HCT116 (cell line): ENCODE measurements around the gene EHBP1. TPM values are rescaled to one million over a fixed set of nuclear protein-coding genes. Genes with fewer than 3 reads are reported as not detected.

Experiments used
- ATAC-seq: fragments of 200-7000 bp; cut with Tn5 transposase; 2 replicates; pipeline ENCODE4 v1.9.1; 2020; ENCODE audit warnings: mild to moderate bottlenecking, moderate library complexity
- BruUV-seq: library from RNA; stranded (reverse); fragments of 400-500 nt; replicated peaks from 2 replicates; lab custom pipeline; 2021; lab: Mats Ljungman, UMichigan
- CTCF ChIA-PET: fragments of 300-600 bp; sonication (Branson Sonifier 250); formaldehyde crosslinking; loops from one replicate; lab custom pipeline; 2021; ENCODE audit warnings: antibody characterized with exemption; lab: Charles Lee
- POLR2A ChIA-PET: fragments of 300-600, 350-600 bp; sonication (Branson Sonifier 250); formaldehyde crosslinking; loops from one replicate; lab custom pipeline; 2021; ENCODE audit warnings: antibody characterized with exemption; lab: Charles Lee
- RAD21 ChIA-PET, 2 experiments: fragments of 300-600 bp; sonication (Branson Sonifier 250); formaldehyde crosslinking; loops; one replicate each; lab custom pipeline; 2023; ENCODE audit warnings: low total read pairs in 2 of 2; ENCODE audit not compliant: uncharacterized antibody in 2 of 2, unreplicated experiment in 2 of 2, low non-redundant PET in 1 of 2; lab: Charles Lee
- DNase-seq: peaks from one replicate; pipeline ENCODE4 v3.0.0-alpha.2; 2010; ENCODE audit warnings: low read depth, low spot score
- H2AFZ ChIP-seq: fragments of 200-600 bp; shearing (Covaris generic), sonication (generic); 2 replicates; pipeline ENCODE4 v1.6.1; 2017; ENCODE audit warnings: low read depth, mixed run types, mixed read lengths, antibody characterized with exemption, low read length; ENCODE audit not compliant: poor library complexity, severe bottlenecking
- H3K27ac ChIP-seq: 2 replicates; pipeline ENCODE4 v1.5.1; 2012; ENCODE audit warnings: low read depth, low read length
- H3K27me3 ChIP-seq: fragments of 200-600 bp; sonication (generic); 2 replicates; pipeline ENCODE4 v1.6.1; 2016; ENCODE audit warnings: mixed run types, low read length, mixed read lengths; ENCODE audit not compliant: insufficient read depth
- H3K36me3 ChIP-seq, 2 experiments: fragments of 200-500 bp in 1 of 2; fragments of 200-600 bp in 1 of 2; sonication (Bioruptor generic) in 1 of 2; sonication (generic) in 1 of 2; 2 replicates each; pipeline versions ENCODE4 v1.5.1 to v1.6.1; 2014 to 2016; ENCODE audit warnings: low read length in 2 of 2, inconsistent platforms in 1 of 2, mixed read lengths in 1 of 2, mixed run types in 1 of 2; ENCODE audit not compliant: insufficient read depth in 2 of 2, control insufficient read depth in 1 of 2
- H3K4me1 ChIP-seq, 2 experiments: fragments of 200-600 bp in 1 of 2; sonication (generic) in 1 of 2; 2 replicates each; pipeline versions ENCODE4 v1.5.1 to v1.6.1; 2012 to 2017; ENCODE audit warnings: low read length in 2 of 2, inconsistent platforms in 1 of 2, mild to moderate bottlenecking in 1 of 2, mixed read lengths in 1 of 2, mixed run types in 1 of 2, moderate library complexity in 1 of 2; ENCODE audit not compliant: insufficient read depth in 2 of 2, control insufficient read depth in 1 of 2
- H3K4me2 ChIP-seq: fragments of 200-600 bp; sonication (generic); 2 replicates; pipeline ENCODE4 v1.6.1; 2017; ENCODE audit warnings: mixed run types, low read length, mixed read lengths
- H3K4me3 ChIP-seq, 2 experiments: fragments of 200-600 bp in 1 of 2; sonication (generic) in 1 of 2; replicated peaks in 1 of 2; 2 replicates each; pipeline ENCODE4 v1.5.1; 2011 to 2016; ENCODE audit warnings: low read length in 2 of 2, control low read depth in 1 of 2, low read depth in 1 of 2, mild to moderate bottlenecking in 1 of 2, mixed read lengths in 1 of 2, mixed run types in 1 of 2
- H3K79me2 ChIP-seq: fragments of 200-600 bp; sonication (generic); 2 replicates; pipeline ENCODE4 v1.6.1; 2017; ENCODE audit warnings: mild to moderate bottlenecking, mixed run types, low read length, moderate library complexity, mixed read lengths; ENCODE audit not compliant: insufficient read depth
- H3K9ac ChIP-seq: fragments of 200-600 bp; sonication (generic); 2 replicates; pipeline ENCODE4 v1.6.1; 2016; ENCODE audit warnings: low read length, mixed read lengths
- H3K9me2 ChIP-seq: fragments of 200-600 bp; sonication (generic), shearing (Covaris generic); 2 replicates; pipeline ENCODE4 v1.6.1; 2017; ENCODE audit warnings: mixed run types, mild to moderate bottlenecking, moderate library complexity; ENCODE audit not compliant: insufficient read depth
- H3K9me3 ChIP-seq, 2 experiments: fragments of 200-500 bp in 1 of 2; fragments of 200-600 bp in 1 of 2; sonication (Bioruptor generic) in 1 of 2; sonication (generic) in 1 of 2; 2 replicates each; pipeline ENCODE4 v1.6.1; 2014 to 2017; ENCODE audit warnings: low read length in 2 of 2, mixed read lengths in 2 of 2, inconsistent platforms in 1 of 2, low read depth in 1 of 2, mild to moderate bottlenecking in 1 of 2, mixed run types in 1 of 2, moderate library complexity in 1 of 2; ENCODE audit not compliant: control insufficient read depth in 1 of 2, insufficient read depth in 1 of 2
- H4K20me1 ChIP-seq: fragments of 200-600 bp; sonication (generic), shearing (Covaris generic); 2 replicates; pipeline ENCODE4 v1.6.1; 2017; ENCODE audit warnings: mixed run types, mild to moderate bottlenecking, moderate library complexity; ENCODE audit not compliant: insufficient read depth
- CBX3 ChIP-seq: IDR thresholded peaks from 2 replicates; pipeline ENCODE4 v1.6.1; 2012; ENCODE audit warnings: low read depth
- EGR1 ChIP-seq: IDR thresholded peaks from 2 replicates; pipeline ENCODE4 v1.6.1; 2012; ENCODE audit warnings: low read depth
- ELF1 ChIP-seq: IDR thresholded peaks from 2 replicates; pipeline ENCODE4 v1.6.1; 2012; ENCODE audit warnings: low read depth, borderline replicate concordance
- EZH2 ChIP-seq: fragments of 200-600 bp; sonication (generic); IDR thresholded peaks from 2 replicates; pipeline ENCODE4 v1.6.1; 2017; ENCODE audit warnings: antibody characterized with exemption, mixed run types
- EZH2phosphoT487 ChIP-seq: fragments of 200-600 bp; IDR thresholded peaks from 2 replicates; pipeline ENCODE4 v1.6.1; 2018; ENCODE audit warnings: antibody characterized with exemption, borderline replicate concordance
- FOSL1 ChIP-seq: IDR thresholded peaks from 2 replicates; pipeline ENCODE4 v1.6.1; 2012; ENCODE audit warnings: low read depth
- JUND ChIP-seq: IDR thresholded peaks from 2 replicates; pipeline ENCODE4 v1.6.1; 2012
- POLR2A ChIP-seq: IDR thresholded peaks from 2 replicates; pipeline ENCODE4 v1.7.0; 2011; ENCODE audit warnings: borderline replicate concordance; ENCODE audit not compliant: insufficient read depth, insufficient read length; ENCODE audit errors: extremely low read depth
- POLR2AphosphoS5 ChIP-seq: IDR thresholded peaks from 2 replicates; pipeline ENCODE4 v1.6.1; 2011; ENCODE audit warnings: mild to moderate bottlenecking, low read depth, low read length, moderate library complexity
- RAD21 ChIP-seq: IDR thresholded peaks from 2 replicates; pipeline ENCODE4 v1.6.1; 2012; ENCODE audit warnings: low read depth, mild to moderate bottlenecking
- SIN3A ChIP-seq: IDR thresholded peaks from 2 replicates; pipeline ENCODE4 v1.6.1; 2012; ENCODE audit warnings: low read depth
- SRF ChIP-seq: IDR thresholded peaks from 2 replicates; pipeline ENCODE4 v1.6.1; 2012; ENCODE audit warnings: low read depth
- TCF7L2 ChIP-seq: IDR thresholded peaks from 2 replicates; pipeline ENCODE4 v1.7.0; 2011; ENCODE audit warnings: borderline replicate concordance, inconsistent platforms; ENCODE audit not compliant: insufficient read depth, insufficient read length; ENCODE audit errors: extremely low read depth
- YY1 ChIP-seq: IDR thresholded peaks from 2 replicates; pipeline ENCODE4 v1.6.1; 2011; ENCODE audit warnings: low read length, low read depth, moderate library complexity, mild to moderate bottlenecking; ENCODE audit not compliant: insufficient replicate concordance; ENCODE audit errors: extremely low read depth
- ZNF274 ChIP-seq: fragments of 200-500 bp; sonication (Bioruptor generic); IDR thresholded peaks from 2 replicates; pipeline ENCODE4 v1.6.1; 2014; ENCODE audit warnings: mild to moderate bottlenecking, low read depth, low read length, inconsistent platforms
- intact Hi-C: fragments of 100-400 bp; cut with micrococcal nuclease; formaldehyde crosslinking; loops from 2 replicates; pipeline ENCODE4 v1.10.0; 2022
- total RNA-seq: library from RNA; stranded (reverse); gene quantifications from one replicate; pipeline ENCODE4 v1.2.1, GENCODE V29; 2021; ENCODE audit not compliant: unreplicated experiment
- TF ChIP-seq, protein P1 (sequence below): IDR thresholded peaks from 2 replicates; pipeline ENCODE4 v1.6.1; 2012; ENCODE audit warnings: low read depth
- TF ChIP-seq, protein P2 (sequence below): IDR thresholded peaks from 2 replicates; pipeline ENCODE4 v1.6.1; 2012

The EHBP1 gene
- total RNA-seq, 1 experiment from 2014 or later: 89.9 TPM

DNA sequence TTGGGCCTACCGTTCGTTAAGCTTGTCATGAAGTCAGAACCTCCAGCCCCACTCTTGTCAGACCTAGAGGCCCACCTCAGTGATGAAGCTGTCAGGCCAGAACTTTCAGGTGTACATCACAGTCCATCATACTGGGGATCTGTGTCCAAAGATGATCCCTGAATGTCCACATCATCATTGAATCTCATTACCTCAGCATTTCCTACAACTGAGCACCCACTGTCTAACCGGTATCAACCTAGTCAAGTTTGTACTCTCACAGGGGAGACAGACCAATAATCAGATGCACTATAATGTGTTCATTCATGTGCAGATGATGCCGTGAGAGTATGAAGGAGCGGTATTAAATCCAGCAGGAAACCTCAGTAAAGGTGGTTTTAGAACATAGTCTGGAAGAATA, 36.3 kb upstream of the EHBP1 start:
- H3K27ac ChIP-seq: no peak overlapping the region
- DNase-seq: no peak
- H3K4me2 ChIP-seq: no peak overlapping the region
- no peaks in the 10 kb centered on the region for H3K9me3 ChIP-seq
- no peaks in the 10 kb centered on the region for H3K9me2 ChIP-seq
- CTCF ChIA-PET: no interaction called here
- no TSS peak for BruUV-seq
- no peaks in the 10 kb centered on the region for H3K27me3 ChIP-seq
- RAD21 ChIA-PET: no interaction called here
- intact Hi-C loops: no loop called here
- POLR2A ChIA-PET: no interaction called here
- no peak overlapping the region for H3K4me3 ChIP-seq
- no peak for ATAC-seq
- H4K20me1 ChIP-seq: no peaks in the 10 kb centered on the region
- H3K36me3 ChIP-seq: no peaks in the 10 kb centered on the region
- no peak for TF ChIP-seq CBX3
- no peak for TF ChIP-seq TCF7L2
- TF ChIP-seq, all 23 proteins: peak for 0
- Histone ChIP-seq H3K79me2 (no peaks in the 10 kb centered on the region), H3K4me1 (peaks cover 9 to 11% of the 10 kb centered on the region in 2 experiments), H3K9ac (no peak overlapping the region), H2AFZ (no peak overlapping the region)

DNA sequence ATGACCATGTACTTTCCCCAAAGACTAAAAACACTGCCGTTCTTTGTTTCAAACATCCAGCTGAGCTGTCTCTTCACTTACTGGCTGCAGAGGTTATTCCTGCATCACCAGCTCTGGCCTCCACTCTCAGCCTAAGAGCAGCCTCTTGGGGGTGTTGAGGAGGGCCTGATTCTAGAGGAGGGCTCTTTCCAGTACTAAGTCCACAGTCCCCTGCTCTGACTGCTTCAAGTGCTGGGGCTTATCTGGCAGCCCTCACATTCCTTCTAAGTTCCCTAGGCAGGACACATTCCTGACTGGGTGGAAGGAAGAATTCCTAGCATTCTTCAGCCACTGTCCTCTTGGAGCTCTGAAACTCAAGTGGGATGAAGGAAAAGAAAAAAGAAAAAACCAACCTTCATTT, 32.9 kb upstream of the EHBP1 start:
- no peak overlapping the region for H3K9ac ChIP-seq
- no peaks in the 10 kb centered on the region for H3K9me3 ChIP-seq
- no peaks in the 10 kb centered on the region for H3K9me2 ChIP-seq
- no peak overlapping the region for H3K4me3 ChIP-seq
- ChIA-PET POLR2A (no interaction called here), RAD21 (no interaction called here), CTCF (no interaction called here)
- peak overlapping the region; percentile 70 for H2AFZ ChIP-seq
- no peak overlapping the region for H3K27ac ChIP-seq
- H3K79me2 ChIP-seq: no peaks in the 10 kb centered on the region
- peak; percentile 84 for ATAC-seq
- no peaks in the 10 kb centered on the region for H3K36me3 ChIP-seq
- no peaks in the 10 kb centered on the region for H4K20me1 ChIP-seq
- DNase-seq: no peak
- intact Hi-C loops: no loop called here
- BruUV-seq: no TSS peak
- peak overlapping the region; percentile 60 for H3K4me2 ChIP-seq
- peaks cover 9 to 11% of the 10 kb centered on the region in 2 experiments for H3K4me1 ChIP-seq
- no peaks in the 10 kb centered on the region for H3K27me3 ChIP-seq
- TF ChIP-seq POLR2A: no peak
- TF ChIP-seq SRF: no peak
- no peak for TF ChIP-seq ZNF274
- TF ChIP-seq RAD21: no peak
- TF ChIP-seq JUND: no peak
- no peak for TF ChIP-seq EZH2phosphoT487
- TF ChIP-seq POLR2AphosphoS5: no peak
- TF ChIP-seq, protein P1, sequence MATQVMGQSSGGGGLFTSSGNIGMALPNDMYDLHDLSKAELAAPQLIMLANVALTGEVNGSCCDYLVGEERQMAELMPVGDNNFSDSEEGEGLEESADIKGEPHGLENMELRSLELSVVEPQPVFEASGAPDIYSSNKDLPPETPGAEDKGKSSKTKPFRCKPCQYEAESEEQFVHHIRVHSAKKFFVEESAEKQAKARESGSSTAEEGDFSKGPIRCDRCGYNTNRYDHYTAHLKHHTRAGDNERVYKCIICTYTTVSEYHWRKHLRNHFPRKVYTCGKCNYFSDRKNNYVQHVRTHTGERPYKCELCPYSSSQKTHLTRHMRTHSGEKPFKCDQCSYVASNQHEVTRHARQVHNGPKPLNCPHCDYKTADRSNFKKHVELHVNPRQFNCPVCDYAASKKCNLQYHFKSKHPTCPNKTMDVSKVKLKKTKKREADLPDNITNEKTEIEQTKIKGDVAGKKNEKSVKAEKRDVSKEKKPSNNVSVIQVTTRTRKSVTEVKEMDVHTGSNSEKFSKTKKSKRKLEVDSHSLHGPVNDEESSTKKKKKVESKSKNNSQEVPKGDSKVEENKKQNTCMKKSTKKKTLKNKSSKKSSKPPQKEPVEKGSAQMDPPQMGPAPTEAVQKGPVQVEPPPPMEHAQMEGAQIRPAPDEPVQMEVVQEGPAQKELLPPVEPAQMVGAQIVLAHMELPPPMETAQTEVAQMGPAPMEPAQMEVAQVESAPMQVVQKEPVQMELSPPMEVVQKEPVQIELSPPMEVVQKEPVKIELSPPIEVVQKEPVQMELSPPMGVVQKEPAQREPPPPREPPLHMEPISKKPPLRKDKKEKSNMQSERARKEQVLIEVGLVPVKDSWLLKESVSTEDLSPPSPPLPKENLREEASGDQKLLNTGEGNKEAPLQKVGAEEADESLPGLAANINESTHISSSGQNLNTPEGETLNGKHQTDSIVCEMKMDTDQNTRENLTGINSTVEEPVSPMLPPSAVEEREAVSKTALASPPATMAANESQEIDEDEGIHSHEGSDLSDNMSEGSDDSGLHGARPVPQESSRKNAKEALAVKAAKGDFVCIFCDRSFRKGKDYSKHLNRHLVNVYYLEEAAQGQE: no peak
- TF ChIP-seq, protein P2, sequence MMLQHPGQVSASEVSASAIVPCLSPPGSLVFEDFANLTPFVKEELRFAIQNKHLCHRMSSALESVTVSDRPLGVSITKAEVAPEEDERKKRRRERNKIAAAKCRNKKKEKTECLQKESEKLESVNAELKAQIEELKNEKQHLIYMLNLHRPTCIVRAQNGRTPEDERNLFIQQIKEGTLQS: no peak
- TF ChIP-seq TCF7L2: no peak
- TF ChIP-seq CBX3: no peak
- no peak for TF ChIP-seq SIN3A
- no peak for TF ChIP-seq EZH2
- no peak for TF ChIP-seq FOSL1
- no peak for TF ChIP-seq EGR1
- no peak for TF ChIP-seq ELF1
- TF ChIP-seq YY1: no peak
